NCI-H2196 treated with DMSO at 0.1 percent for 48 hours (cell line): ENCODE data around the gene MBNL2.

Experiments used
- DNase-seq: peaks from one replicate; lab custom pipeline; 2025; ENCODE audit not compliant: unreplicated experiment; lab: John Stamatoyannopoulos, UW

MBNL2 gene

DNA sequence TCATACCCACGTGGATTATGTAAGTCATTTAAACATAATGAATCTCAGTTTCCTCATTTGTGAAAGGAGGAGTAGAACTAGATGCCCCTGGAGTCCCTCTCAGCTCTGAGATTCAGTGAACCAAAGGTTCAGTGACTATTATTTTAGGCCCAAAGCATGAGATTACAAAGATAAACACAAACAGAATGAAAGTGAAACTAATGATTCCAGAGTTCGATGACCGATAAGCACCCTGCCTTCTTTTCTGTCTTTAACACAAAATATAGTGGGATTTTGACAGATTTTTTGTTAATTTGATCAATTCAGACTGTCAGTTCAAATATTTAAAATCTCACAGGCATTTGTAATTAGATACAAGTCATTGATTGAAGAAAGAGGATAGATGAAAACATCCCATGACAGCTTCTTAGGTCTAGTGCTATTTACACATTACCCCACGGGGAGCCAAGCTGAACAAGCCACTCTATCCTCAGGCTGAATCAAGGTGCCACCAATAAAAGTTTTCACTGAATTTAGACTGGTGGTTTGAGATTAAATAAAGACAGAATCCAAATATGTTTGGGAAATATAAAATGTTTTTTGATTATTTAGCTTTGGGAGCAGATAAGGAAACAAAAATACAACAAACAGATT is 147.2 kb downstream of the MBNL2 start:
- no peak for DNase-seq

DNA sequence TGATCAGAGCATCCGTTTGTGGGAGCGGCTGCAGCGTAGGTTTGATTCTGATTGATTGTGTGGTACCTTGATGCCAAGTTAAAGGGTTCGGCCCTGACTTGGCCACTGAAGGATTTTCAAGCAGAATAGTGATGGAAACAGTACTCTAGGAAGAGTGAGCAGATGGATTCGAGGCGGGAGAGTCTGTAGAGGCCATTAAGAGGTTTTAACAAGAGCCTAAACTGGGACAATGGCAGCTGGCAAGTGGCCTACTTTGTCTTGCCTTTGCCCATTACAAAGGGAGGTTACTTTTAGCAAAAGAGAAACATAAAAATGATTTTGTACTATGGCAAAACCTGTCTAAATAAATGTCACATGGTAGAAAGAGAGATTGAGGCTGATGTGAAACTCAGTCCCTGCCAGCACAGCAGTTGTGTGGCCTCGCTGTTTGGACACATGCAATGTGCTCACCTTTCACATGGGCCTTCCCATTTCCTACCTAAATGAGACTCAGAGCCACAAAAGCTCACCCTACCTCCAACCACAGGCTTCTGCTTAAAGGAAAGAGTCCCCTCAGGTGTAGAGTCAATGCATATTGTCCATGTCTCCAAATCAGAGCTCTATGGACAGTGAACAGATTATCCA is 149.5 kb downstream of the MBNL2 start:
- no peak for DNase-seq

DNA sequence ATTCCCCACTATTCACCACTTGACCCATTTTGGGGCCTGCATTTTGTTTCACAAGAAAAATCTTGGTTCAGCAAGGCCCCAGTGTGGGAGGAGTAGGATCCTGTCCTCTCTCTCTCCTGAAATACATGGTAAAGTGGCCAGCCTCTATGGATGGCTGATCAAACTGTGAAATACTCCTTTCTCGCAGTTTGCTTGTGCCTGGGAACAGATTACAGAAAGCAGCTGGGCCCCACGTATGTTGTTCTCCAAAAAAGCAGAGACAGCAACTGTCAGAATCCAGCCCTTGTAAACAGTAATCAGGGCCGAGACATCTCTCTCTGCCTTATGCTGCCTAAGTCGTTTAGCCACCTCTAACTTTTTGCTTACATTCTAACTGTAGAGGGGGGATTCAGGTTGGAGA is 150.8 kb downstream of the MBNL2 start:
- DNase-seq, result no peak

DNA sequence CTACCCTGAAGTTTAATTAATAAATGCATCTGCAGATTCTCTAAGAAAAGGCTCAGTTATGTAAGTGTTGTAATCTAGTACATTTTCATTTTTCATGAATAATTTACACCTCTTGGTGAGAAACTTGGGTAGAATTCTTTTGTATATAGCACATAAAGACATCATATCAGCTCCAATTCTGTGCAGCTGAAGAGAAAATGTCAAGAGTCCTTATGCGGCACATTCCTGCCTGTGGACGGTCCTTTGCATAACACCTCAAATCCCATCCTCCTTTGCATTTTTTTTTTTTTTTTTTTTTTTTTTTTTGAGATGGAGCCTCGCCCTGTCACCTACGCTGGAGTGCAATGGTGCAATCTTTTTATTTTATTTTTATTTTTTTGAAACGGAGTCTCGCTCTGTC is 151.7 kb downstream of the MBNL2 start:
- DNase-seq, result no peak

DNA sequence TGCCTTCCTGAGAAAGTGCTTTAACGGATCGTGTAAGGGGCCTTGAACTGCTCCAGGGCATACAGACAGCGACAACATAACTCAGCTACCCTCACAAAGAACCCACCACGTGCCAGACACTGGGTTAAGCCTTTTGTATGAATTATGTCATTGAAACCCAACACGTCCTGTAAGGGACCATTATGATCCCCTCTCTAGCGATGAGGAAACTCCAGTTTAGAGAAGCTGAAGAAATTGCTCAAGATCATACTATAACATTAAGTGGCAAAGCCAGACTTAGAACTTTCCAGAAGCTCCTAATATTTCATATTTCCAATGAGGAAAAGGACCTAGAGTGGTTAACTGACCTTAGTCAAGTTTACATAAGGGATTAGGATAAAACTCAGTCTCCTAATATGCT is 154.8 kb downstream of the MBNL2 start:
- DNase-seq, result no peak

DNA sequence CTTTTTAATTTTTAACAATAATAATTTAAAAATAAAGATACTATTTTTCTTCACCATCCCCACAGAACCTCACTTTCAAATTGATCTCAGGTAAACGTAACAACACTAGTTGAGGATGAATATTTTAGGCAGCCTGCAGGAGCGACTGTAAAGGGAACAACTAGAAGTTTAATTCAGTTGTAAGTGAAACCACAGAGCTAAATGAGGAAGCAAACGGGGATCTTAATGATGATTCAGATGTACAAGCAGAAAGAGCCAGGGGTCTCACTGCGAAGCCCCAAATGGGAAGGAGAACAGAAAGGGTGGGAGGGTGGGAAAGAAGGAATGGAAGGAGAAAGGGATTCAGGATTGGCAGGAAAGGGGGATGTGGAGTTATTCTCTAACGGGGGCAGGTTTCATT is 157.3 kb downstream of the MBNL2 start:
- no peak for DNase-seq

DNA sequence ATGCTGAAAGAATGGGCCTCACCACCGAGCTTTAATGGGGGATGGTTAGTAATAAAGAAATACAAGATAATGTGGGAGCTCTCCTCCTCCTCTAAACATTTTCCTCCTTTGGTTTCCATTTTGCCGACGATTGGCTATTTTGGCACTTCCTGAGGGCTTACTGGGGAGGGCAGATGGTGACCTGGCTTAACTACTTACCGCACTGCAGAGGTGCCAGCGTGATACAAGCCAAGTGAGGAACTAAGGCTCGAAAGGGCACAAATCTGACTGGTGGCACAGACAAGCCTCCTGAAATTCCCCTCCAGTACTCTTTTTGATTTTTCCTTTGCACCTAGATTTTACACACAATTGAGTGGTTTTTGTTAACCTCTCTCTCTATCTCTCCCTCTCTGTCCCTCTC is 158.6 kb downstream of the MBNL2 start:
- DNase-seq, result no peak

DNA sequence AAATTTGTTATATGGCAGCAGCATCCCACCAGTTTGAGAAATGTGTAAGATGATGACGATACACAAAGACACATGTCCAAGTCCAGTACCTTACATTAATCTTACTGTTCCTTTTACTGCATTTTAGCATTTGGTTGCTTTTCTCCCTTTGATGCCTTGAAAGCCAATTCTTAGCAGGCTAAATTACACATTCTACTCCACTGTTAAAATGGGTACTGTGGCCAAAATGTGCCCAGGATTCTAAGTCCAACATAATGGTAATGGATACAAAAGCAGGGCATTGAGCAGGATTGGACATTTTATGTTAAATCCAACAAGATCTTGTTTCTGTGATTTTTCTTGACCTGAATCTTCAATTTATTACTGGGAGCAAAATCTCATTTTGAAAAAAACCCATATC is 159.1 kb downstream of the MBNL2 start:
- DNase-seq, result no peak

DNA sequence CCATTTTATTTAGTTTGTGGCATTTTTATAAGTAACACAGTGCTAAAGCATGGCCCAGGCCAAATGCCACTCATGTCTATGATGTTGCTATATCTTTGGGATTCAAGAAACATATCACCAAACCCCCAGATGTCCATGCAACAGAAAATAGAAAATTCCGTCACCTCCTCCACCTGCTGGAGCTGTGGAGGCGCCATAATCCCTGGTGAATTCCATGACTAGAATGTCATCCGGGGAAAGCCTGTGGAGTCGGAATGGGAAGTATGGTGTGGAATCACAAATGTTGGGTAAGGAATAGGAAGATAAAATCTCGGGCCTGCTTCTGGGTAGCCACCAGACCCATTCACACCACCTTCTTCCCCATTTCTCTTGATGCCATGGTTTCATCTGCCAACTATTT is 160.1 kb downstream of the MBNL2 start:
- no peak for DNase-seq

DNA sequence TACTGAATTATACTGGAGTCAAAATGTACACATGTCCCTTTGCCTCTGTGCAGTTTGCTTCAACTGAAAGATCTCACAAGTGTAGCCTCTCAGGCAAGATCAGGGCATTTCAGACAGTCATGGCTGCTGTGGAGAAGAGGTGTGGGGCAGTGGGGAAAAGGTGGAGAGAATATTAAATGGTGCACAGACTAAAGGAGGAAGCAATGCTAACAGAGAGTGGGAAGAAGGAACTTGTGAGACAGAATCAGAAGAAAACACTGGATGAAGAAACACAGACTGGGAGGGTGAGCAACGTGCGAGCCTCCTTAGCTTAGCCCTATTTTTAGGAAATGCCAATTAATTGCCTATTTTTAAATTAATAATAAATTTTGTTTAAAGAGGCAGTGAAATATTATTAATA is 162.2 kb downstream of the MBNL2 start:
- no peak for DNase-seq

DNA sequence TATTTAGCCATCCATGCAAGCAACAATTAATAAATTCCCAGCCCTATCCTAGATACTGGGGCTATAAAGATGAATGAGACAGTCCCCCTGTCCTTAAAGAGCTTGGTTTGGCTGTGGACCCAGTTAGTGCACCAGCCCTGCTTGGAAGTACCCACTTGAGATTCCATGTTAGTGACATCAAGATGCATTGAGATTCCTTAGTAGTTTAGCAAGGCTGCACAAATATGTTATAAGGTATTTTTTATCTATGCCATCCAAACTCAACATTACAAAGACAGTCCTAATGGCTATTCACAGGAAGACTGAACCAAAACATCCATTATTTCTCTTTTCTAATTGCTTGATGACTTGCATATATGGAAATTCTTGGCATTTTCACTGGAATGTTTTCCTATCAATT is 163.0 kb downstream of the MBNL2 start:
- DNase-seq, result no peak

DNA sequence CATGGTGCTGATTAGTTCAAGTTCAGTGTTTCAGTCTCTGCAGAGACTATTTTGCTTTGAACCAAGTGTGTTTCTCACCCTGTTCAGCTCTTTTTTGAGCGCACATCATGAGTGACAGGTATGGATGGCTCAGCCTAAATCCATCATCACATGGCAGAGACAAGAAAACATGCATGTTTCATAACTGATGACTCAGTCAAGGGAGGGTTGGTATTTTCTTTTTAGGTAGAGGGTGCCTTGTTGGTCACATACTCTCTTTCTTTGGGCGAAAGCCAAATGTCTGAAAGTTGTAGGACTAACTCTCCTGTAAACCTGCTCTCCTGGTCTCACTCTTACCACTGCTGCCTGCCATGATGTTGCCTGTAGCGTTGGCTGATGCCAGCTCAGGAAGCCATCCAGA is 163.7 kb downstream of the MBNL2 start:
- DNase-seq, result no peak

DNA sequence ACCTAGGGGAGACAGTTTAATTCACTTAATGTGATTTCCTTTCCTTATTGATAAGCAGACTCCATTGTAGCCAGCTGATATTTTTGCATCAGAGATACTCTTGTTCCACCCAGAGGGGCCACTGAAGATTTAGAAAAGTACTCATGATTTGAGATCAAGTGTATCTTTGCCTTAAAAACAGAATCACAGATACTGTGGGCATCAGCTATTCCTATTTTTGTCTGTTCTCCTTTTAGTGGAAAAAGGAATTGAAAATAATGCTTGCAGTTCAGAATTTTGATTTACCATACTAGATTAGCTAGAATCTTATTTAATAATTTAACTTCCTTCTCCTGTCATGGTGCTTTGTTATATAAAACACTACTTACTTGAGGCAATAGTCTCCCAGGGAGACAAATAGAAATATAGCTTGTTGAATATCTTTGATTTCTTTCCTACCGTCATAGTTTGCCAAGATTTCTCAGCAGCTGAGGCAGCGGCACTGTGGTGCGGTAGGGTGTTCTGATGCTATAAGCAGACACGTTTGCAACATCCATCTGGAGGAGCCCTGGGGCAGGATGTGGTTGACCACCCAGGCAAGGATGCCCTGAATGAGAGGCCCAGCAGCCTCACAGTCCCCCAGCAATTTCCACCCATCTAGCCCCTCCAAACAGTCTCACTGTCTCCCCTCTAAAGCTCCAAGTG is 164.8 kb downstream of the MBNL2 start:
- DNase-seq, result no peak

DNA sequence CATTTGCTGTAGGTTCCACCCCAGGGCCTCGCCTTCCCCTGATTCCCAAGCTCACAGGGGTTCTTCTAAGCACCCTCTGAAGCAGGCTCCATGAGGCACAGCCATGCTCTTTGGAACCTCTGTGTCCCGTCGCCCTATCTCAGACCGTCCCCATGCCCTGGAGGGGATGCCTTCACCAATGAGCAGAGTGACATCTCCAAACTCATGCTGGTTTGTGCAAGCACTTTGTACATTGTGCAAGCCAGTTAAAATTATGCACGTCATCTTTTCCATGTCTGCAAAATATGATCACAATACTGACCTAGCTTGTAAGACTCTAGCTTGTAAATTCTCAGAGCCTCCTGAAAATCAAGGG is 165.3 kb downstream of the MBNL2 start:
- no peak for DNase-seq

DNA sequence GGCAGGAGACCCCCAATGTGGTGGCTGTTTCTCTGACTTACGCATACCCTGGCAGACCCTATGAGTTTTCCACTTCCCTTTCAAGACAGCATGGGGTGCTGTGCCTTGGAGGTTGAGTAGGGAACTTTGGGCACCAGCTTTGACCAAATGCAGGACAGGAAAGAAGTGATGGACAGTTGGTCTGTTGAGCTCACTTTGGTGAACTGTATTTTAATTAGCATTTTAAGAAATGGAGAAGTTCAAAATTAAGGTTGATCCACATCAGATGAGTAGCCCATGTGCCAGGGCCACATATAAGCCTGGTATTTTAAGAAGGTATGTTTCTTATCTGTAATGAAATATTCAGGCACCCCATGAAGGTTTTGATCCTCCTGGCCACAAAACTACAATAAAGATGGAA is 165.8 kb downstream of the MBNL2 start:
- DNase-seq, result no peak

DNA sequence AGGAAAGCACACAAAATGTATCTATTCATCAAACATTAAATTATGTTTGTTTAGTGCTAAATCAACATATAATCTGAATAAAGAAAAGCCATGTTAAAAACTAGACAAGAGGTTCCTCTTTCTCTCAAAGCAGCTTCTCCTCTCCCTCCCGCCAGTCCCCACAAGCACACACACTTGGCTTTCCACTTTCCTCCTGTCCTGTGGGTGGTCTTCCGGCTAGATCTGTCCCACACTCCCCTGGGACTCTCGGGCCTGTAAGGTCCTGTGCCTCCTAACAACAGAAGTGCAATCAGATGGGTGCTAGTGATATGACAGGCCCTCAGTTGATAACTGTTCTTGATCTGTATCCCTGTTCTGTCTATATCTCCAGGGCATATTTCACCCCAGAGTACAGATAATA is 166.2 kb downstream of the MBNL2 start:
- DNase-seq, result no peak

DNA sequence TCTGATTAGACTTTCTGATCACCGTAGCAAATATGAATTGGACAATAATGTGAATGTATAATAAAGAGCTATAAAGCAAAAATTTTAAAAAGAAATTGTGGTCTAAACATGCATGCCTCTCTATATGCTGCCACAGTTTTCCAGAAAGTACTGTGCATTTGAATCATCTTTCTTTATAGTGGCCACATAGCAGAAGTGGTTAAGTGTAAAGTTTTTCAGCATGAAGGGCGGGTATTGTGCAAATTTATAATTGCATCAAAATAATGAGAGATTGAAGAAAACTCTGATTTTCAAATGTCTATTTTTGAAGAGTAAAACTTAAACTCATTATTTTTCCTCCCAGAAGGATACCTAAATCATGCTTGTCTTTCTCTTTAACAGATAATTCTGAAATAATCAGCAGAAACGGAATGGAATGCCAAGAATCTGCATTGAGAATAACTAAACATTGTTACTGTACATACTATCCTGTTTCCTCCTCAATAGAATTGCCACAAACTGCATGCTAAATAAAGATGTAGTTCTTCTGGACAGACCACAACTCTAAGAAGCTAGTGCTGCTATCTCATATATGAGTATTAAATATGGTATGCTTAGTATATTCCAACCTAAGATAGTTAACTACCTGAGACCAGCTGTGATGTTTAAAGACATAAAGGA is 168.9 kb downstream of the MBNL2 start:
- no peak for DNase-seq

DNA sequence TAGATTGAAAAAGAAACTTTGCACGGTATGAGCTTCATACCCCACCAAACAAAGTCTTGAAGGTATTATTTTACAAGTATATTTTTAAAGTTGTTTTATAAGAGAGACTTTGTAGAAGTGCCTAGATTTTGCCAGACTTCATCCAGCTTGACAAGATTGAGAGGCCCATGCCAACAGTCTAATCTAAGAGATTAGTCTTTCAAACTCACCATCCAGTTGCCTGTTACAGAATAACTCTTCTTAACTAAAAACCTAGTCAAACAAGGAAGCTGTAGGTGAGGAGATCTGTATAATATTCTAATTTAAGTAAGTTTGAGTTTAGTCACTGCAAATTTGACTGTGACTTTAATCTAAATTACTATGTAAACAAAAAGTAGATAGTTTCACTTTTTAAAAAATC is 169.9 kb downstream of the MBNL2 start:
- no peak for DNase-seq

DNA sequence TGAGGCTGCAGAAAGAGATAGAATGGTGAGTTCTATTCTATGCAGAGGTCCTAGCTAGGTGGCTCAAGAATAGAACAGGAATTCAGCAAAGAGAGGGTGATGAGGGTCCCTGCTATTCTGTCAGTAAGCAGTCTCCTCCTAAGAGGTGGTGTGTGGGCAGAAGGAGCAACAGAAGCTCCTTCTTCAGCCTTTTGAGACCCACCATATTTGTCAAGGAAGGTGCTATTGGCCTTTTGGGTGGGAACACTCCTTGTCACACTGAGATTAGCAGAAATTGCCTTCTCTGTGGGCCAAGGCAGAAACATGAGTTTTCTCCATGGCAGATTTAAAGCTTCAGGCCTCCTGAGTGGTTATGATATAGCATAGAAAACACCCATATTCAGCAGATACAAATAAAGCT is 172.4 kb downstream of the MBNL2 start:
- no peak for DNase-seq

DNA sequence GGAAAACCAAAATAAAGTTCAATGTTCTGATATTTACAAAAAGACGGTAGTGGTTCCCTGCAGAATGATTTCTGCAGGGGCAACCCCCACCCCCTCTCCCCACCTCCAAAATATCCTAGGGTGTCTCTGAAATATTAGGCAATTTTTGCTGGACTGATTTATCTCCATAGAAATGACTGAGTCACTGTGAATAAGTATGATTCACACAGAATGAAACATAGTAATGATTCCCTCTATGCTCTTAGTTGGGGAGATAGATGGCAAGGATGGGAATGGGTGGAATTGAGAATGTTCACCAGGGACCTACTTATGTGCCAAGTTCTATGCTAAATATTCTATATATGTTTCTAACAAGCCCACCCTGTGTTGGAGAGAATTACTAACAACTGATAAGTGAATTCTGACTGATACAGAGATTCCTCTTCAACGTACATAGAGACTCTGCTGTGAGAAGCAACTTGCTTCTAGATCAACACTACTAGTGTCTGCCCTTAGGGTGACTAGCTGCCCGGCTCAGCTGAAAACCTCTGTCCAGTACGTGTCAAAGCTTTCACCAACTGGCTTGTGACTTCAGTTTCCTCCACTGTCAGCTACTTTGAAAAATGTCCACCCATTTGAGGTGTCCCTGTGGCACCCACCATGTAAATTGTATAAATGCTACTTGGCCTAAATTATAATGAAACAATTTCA is 173.5 kb downstream of the MBNL2 start:
- DNase-seq, result no peak

DNA sequence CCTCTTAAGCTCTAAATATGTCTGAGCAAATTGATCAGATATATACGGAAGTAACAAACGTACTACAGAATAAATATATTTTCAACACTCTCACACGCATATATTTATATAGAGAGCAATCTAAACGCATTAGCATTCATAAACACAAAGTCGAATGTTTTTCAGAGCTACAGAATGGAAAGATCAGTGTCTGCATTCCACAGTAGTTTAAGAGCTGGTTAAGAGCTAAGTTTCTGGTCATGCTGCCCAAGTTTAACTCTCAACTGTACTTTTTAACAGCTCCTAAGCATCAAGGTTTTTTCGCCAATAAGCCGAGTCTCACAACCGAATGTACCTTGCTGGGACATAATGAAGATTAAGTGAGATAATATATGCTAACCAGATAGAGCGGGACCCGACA is 175.1 kb downstream of the MBNL2 start:
- DNase-seq, result no peak

DNA sequence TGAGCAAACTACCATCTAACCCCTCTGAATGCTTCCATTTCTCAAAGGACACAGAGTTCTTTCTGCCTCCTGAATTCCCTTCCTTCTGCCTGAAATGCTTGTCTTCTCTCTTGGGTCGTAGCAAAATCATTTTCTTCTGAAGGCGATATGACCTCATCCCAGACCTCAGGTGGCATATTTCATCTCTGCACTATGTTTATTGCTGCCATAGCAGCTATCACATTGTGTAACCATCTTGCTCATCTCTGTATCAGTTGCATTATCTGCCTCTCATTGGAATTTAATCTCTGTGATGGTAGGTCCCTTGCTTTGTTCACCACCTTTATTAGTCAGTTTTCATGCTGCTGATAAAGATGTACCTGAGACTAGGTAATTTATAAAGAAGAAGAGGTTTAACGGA is 179.3 kb downstream of the MBNL2 start:
- DNase-seq, result no peak
